GM19328 (cell line): ENCODE measurements around the gene LTBP1.
"Not testable (repeated sequence)": the region's sequence is repeated elsewhere in the genome, so short reads cannot be mapped to it uniquely, and the experiment has no call there.

Experiments used
- ATAC-seq: cut with Tn5 transposase; IDR thresholded peaks from one replicate; pipeline ENCODE4 v1.9.1; 2021; ENCODE audit warnings: mild to moderate bottlenecking, moderate library complexity; ENCODE audit not compliant: unreplicated experiment

LTBP1 gene, protein sequence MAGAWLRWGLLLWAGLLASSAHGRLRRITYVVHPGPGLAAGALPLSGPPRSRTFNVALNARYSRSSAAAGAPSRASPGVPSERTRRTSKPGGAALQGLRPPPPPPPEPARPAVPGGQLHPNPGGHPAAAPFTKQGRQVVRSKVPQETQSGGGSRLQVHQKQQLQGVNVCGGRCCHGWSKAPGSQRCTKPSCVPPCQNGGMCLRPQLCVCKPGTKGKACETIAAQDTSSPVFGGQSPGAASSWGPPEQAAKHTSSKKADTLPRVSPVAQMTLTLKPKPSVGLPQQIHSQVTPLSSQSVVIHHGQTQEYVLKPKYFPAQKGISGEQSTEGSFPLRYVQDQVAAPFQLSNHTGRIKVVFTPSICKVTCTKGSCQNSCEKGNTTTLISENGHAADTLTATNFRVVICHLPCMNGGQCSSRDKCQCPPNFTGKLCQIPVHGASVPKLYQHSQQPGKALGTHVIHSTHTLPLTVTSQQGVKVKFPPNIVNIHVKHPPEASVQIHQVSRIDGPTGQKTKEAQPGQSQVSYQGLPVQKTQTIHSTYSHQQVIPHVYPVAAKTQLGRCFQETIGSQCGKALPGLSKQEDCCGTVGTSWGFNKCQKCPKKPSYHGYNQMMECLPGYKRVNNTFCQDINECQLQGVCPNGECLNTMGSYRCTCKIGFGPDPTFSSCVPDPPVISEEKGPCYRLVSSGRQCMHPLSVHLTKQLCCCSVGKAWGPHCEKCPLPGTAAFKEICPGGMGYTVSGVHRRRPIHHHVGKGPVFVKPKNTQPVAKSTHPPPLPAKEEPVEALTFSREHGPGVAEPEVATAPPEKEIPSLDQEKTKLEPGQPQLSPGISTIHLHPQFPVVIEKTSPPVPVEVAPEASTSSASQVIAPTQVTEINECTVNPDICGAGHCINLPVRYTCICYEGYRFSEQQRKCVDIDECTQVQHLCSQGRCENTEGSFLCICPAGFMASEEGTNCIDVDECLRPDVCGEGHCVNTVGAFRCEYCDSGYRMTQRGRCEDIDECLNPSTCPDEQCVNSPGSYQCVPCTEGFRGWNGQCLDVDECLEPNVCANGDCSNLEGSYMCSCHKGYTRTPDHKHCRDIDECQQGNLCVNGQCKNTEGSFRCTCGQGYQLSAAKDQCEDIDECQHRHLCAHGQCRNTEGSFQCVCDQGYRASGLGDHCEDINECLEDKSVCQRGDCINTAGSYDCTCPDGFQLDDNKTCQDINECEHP (N-terminal part only)

DNA sequence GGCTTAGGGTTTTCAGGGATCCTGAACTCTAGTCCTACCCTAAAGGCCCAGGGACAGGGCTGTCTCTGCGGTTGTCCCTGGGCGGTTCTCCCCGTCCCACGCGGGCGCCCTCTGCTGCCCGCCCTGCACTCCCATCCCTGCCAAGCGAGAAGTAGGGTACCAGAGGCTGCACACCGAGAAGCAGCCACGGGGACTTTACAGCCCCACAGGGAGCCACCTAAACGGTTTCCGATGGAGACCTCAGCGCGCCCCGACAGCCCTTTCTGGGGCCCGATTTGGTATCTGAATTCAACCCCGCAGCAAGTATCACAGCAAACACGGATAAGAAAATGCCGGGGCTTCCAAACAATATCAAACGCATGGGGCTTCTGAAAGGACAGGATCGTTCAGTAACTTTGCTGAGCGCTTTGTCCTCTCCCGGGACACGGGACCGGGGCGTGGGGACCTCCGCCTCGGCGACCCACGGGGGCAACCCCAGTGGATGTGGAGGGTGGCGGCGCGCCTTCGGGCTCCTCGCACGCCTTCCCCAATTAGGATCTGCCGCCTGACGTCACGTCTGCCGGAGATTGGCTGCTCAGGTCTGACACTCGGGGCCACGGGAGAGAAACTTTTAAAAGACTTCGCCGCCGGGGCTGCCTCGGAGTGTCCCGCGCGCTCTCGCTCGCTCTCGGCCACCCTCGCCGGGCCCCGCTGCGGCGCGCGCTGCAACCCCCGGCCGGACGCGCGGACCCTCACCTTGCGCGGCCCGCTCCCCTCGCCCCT is at the start of gene LTBP1:
Gene LTBP1 (plus strand): TSS at position 640 of the 762 bp plus-strand sequence. CDS start 372 bp downstream, outside the sequence.
- ATAC-seq: peak; percentile 66

DNA sequence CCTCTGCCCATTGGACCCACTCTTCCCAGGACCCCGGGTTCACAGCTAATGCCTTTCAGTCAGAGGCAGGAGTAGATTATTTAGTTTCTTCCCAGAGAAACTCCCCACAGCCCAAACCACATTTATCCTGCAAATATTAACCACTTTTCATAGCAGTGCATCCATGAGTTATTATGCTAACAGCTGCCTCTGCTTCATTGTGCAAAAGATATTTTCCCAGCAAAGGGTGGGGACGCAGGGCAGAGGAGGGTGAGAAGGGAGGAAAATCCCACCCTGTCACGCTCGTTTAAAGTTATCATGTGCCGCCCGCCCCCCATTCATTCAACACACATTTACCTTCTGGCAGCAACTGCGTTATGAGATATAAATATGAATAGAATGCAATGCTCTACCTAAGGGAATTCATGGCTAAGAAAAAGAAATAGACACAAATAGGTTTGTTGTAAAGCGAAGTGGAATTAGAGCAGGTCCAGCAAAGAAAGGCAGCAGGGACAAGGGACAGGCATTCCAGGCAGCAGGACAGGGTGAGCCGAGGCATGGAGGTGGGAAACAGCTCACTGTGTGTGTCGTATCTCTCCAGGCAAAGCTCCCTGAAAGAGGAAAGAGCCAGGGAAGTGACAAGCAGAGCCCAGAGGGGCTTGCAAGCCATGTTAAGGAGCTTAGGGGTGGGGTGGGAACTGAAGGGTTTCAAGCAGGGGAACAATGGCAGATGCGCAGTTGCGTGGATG is 46.3 kb upstream of the LTBP1 start:
- no peak for ATAC-seq

DNA sequence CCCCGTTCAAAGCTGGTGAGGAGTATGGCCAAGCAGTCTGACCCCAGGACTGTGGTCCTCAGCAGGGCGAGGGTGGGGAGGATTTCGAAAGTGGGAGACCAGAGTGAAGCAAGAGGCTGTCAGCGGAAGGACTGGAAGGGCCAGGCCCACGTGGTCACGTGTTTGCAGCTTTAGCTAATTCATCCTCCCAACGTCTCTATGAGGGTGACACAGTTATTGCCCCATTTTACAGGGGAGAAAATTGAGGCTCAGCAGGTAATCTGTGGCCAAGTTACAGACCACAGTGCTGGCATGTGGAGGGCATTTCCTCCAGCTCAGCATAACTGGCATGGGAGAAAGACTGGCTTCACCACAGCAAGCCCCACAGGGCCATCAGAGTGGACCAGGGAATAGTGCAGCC is 45.4 kb upstream of the LTBP1 start:
- no peak for ATAC-seq

DNA sequence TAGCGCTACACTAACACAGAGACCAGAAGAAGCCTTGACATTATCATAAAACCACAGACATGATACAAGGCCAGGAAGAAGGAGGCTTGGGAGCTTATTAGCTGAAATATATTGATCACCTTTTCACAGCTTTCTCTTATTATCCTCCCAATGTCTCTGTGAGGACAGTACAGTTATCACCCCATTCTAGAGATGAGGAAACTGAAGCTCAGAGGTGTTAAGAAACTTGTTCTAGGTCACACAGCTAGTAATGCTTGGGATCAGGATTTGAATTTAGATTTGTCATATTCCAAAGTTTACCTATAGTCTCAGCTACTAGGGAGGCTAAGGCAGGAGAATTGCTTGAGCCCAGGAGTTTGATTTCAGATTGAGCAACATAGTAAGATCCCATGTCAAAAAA is 44.6 kb upstream of the LTBP1 start:
- no peak for ATAC-seq

DNA sequence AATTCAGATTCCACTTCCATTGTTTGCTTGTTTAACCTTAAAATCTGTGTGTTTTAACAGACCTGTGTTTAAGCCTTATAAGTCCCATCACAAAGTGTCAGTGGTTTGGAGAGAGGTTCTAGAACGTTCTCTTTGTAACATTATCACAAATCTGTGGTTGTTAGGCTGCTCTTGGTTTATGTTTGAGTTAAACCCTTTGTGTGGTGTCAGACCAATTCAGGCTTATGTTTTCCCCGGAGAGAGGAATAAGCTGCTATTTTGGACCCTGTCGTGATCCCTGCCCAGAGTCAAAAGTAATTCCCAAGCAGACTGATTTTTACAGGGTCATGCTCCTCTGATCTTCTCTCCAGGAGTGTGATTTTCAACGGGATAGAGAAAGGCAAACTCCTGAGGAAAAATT is 43.8 kb upstream of the LTBP1 start:
- no peak for ATAC-seq

DNA sequence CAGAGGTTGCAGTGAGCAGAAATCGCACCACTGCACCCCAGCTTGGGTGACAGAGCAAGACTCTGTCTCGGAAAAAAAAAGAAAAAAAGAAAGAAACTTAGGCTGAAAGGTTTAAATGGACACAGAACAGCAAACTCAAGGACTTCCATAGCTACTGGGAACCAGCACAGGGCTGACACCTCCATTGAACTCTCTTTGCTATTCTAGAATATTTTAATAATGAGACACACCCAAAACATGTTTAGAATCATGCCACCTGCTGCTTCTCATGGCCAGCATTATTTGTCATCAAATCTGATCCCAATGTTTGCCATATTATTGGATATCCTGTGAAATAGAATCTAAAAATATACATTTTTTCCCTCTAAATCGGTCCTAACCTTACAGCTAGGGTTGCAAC is 42.7 kb upstream of the LTBP1 start:
- no peak for ATAC-seq

DNA sequence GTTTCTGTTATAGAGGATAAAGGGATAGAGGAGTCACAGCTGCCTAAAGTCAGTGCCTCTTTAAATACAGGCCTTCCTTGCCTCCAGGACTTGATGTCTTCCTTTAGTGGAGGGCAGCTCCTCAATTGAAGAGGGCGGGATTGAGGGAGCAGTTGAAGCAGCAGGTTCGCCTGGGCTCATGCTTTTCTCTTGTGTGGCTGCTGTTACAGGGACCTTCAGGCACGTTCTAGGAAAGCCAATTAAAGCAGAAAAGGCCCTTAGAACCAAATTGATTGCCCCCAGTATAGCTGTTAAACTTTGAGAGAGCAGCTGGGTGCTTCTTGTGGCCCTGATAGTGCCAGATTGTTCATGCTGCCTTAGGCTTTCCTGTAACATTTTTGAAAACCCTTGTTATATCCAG is 42.0 kb upstream of the LTBP1 start:
- ATAC-seq: no peak

DNA sequence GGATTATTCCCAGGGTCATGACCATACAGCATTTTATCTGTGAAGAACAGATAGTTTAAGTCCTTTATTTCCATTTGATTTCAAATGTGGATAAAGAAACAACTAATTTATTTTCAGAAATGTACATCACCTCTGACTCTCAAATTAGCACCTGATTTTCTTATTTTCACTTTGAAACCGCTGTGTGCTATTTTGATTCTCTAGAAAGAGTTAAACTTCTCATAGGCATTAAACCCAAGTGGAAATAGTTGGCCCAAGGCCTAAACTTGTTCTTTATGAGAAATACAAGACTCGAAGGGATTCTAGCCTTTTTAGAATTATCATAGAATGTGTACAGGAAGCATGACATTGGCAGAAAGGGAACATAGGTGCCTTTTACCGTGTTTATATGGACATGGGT is 41.5 kb upstream of the LTBP1 start:
- ATAC-seq: no peak

DNA sequence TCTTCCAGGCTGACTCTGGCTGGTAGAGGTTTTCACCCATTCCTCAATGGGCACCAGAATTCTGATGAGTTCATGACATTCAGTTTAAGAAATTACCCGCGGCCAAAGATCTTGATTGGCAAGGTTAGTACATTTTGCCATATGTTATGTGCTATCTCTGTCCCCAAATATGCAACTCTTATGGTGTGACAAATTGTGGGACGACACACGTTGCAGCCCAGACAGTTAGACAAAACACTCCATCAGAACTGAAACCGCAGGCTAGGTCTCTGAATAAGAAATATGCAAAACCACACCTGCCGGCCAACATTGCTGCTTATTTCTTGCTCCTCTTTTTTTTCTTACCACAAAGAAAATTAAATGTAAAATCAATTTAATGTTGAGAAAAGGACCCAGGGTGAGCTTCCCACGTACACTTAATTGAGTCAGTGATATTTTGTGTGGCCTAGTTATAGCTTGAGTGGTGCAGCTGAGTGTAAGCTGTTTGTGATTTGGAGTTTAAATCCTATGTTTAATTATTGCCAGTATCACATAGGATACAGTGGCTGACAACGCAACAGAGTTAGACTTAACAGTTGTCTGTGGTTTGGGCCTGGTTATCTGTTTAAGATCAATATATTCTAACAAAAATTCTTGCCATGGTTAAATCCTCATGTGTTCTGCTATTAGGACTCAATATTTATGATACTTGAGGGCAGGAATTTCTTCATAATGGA is 35.7 kb upstream of the LTBP1 start:
- ATAC-seq: peak; percentile 84

DNA sequence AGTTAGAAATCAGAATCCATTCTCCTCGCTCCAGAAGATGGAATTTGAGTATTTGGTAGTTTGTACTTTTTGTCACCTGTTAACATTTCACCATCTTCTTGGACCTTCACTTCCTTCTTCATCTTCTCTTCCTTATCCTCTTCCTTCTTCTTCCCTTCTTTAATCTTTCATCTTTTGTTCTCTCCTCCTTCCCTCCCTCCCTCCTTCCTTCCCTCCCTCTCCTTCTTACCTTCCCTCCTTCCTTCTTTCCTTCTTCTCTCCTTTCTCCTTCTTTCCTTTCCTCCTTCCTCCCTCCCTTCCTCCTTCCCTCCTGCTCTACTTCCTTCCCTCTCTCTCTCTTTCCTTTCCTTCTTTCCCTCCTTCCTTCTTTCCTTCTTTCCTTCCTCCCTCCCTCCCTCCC is 31.1 kb upstream of the LTBP1 start:
- no peak for ATAC-seq

DNA sequence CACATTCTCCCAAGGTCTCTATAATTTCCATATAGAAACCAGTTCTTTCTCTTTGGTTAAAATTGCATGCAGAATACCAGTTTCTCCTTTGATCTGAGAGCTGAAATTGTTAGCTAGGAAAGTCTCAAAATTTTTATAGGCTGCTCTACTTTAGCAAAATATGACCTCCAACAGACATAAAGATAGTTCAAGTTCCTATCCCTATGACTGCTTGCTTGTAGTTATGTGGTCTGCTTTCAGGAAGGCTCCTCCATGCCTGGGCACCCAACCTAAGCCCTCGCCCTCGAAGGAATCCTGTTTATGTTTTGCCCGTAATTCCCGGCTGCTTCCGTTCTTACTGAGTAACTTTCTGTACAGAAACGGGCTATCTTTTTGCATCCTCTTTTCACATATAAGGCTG is 28.0 kb upstream of the LTBP1 start:
- ATAC-seq: no peak

DNA sequence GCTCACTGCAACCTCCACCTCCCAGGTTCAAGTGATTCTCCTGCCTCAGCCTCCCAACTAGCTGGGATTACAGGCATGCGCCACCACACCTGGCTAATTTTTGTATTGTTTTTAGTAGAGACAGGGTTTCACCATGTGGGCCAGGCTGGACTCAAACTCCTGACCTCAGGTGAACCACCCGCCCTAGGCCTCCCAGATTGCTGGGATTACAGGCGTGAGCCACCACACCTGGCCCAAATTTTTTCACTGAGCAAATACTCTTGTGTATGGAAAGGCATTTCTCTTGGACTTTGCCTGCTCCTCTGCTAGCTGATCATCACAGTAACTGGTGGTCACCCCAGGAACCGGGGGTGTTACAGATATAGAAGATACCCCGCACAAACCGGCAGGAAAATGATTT is 26.9 kb upstream of the LTBP1 start:
- ATAC-seq: not testable (repeated sequence)

DNA sequence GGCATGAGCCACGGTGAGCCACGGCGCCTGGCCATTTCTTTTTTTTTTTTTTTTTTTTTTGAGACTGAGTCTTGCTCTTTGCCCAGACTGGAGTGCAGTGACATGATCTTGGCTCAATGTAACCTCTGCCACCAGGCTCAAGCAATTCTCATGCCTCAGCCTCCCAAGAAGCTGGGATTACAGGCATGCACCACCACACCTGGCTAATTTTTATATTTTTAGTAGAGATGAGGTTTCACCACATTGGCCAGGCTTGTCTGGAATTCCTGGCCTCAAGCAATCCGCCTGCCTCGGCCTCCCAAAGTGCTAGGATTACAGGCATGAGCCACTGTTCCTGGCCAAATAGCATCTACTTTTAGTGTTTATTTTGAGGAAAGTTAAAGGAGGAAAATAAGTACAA is 25.3 kb upstream of the LTBP1 start:
- not testable (repeated sequence) for ATAC-seq

DNA sequence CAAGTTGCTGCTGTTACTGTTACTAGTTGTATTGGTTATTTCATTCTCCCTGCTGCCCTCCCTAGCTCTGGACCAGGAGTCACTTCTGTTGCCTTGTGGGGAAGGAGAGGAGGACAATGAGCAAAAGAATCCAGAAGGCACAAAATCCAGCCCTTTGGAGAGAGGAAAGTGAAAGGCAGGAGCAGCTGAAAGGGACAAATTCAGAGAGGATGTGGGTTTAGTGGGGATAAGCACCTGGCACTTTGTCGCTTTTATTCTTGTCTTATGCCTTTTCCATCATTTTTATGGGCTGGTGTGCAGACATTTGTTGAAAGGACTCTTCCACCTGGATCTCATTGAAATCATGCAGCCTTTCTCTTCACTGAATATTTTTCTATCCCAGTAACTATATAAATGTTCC is 24.3 kb upstream of the LTBP1 start:
- no peak for ATAC-seq

DNA sequence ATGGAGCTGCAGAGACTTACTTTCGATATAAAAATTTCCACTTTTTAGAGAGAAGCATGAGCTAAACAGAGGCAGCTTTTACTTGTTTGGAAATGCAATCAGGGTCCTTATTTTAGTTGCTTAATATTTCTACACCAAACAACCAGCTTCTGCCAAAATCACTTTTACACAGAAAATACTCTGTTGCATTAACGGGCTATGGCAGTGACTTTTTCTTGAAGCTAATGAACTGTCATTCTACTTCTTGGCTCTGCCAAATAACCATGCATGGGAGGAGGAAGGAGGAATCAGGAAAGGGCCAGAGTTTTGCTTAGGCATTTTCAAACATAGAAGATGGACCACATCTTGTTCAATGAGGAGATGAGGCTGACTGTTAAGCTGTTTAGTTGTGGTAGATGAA is 23.6 kb upstream of the LTBP1 start:
- no peak for ATAC-seq

DNA sequence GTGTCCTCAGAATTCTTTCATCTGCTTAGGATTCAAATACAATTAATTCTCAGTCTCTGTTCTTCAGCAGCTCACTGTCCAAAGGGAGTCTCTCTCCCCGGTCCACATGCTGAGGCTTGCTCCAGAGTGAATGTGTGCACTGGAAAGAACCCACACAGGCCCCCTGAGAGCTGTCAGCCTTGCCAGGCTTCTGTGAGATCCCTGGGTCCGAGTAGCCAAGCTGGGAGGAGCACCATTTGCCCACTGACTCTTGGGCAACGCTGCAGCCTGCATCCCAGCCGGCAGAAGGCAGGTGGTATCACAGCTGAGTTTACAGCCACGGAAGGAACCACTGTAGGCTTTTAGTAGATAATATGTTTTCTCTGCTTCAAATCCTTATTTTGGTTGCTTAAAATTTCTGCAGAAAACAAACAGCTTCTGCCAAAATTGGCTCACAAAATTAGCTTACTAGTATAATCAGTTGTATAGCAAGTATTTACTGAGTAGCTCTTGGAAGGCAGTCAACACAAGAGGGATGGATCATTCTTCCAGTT is 21.4 kb upstream of the LTBP1 start:
- no peak for ATAC-seq

DNA sequence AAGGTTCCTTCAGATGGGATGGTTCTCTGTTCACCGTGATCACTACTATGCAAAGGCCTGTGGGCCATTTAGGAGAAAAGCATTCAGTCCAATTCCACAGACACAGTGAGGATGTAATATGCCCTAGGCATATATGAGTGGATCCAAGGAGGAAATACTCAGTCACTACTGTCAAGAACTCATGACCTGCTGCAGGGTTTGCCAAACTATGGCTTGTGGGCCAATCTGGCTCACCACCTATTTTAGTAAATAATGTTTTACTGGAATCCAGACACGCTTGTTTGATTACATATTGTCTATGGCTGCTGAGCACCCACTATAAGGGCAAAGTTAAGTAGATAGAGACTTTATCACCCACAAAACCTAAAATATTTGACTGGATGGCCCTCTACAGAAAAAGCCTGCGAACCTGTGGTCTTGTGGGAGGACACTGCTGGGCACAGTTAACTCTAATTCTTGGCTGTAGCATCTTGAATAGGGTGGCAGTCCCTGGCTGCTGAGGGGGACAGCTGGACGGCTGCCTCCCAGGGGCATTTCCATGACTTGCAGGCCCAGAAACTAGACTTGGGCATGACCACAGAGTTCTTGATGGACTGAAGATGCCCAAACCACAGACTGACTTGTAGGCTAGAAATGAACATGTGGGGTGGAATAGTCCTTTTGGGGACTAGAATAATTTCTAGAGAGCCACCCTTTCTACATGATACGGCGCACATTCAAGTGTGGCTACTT is 20.6 kb upstream of the LTBP1 start:
- ATAC-seq: no peak

DNA sequence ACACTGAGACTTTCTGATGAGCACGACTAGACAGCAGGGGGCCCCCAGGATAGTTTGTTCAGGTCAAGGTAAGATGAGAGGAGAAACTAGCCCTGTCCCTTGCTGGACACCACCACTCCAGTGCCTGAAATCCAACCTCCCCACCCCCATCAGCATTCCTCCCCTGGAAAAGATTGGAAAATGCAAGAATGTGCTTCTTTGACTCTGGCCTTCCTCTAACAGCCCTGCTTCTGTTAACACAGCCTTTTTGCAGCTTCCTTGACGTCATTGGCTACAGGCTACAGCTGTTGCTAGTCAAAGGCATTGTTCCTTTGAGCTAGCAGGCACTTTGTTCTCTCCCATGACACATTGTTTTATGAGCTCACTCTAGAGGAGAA is 20.1 kb upstream of the LTBP1 start:
- no peak for ATAC-seq
